Suppressor macrophage (primary cell): ENCODE data around the gene KIFC3.
A peak's percentile ranks its signal among the peaks of the same experiment; 100 is the strongest.
"Not testable (repeated sequence)": the region's sequence is repeated elsewhere in the genome, so short reads cannot be mapped to it uniquely, and the experiment has no call there.

ENCODE experiments used
- DNase-seq, 4 experiments: peaks; one replicate each; pipeline ENCODE4 v3.0.0-alpha.2; 2020 to 2022

KIFC3 gene

DNA sequence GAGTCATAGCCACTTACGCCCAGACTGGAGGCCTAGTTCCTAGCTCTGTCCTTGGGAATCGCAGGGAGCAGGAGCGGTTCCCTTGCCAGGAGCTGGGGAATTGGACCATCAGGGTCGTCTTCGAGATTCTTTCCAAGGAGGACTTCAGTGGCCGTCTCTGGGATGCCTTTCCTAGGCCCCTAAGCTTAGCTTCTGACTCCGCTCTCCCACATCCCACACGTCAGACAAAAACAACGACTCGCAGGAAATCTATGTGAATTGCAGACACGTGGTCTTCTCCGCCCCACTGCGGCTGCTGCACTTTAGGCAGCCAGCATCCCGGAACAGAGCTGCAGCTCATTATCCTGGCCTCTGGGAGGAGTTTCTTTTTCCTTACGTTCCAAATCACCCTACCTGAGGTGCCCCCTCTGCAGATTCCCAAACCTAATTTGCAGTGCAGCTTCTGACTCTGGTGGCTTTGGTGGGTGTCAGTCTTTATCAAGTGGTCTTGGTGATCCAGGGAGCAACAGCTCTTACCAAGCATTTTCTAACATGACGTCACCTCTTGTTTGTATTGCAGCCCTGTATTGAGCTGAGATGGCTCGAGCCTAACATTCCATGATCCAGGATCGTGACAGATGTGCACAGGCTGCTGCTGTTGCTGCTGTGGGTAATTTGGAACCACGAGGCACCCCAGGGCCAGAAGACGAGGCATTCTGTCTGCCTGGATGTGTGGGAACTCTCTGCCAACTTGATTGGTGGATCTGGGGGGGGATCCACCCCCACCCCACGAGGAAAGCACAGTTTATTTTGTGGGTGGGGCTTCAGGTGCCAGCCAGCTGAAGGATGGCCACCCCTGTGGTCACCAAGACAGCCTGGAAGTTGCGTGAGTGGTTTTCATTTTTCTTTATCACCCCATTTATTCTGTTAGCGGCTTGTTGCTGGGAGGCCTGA is 65.6 kb downstream of the KIFC3 start:
- peak; percentile 74 to 86 (median 81) for DNase-seq

GRCh38 chr16:57735755-57736418 is 66.4 kb downstream of the KIFC3 start, which contains the start of gene KATNB1:
Gene KATNB1, plus strand, starts transcription at chr16:57735770. Its CDS starts 1,474 bp downstream, at chr16:57737244.
- DNase-seq, result peak in 1 of 4 experiments; percentile 24

DNA sequence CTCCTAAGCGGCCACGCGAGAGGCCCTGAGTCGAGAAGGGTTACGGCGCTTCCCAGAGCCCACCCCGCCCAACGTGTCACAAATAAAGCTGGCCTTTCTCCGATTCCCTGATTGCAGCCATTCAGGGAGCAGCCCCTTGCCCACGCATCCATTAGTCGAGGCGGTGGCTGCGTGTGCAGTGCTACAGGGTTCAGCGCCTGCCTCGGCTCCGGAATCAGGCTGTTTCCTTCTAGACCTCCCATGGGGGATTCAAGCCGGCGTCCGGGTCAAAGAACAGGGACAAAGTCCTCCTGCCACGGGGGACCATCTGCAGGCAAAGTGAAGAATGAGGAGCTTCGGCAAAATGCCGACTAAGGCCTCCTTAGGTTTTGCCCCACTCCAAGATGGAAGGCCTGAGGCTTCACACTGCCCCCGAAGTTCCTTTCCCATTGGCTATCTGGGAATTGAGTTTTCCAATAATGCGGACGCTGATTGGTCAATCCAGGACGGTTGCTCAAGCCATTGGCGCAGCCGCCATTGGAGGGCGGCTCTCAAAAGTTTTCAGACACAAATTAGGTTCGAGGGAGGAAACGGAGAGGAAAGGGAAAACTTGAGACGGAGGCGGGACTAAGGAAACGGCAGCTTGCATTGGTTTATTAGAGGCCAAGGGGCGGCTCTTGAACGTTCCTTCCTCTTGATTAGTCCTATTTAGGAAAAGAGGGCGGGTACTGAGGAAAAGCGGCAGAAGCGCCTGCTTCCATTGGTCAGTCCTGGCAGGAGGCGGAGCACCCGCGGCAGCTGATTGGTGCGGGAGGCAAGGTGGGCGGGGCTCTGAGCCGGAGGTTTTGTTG is 67.2 kb downstream of the KIFC3 start:
- peak; percentile 99 to 100 (median 100) for DNase-seq

DNA sequence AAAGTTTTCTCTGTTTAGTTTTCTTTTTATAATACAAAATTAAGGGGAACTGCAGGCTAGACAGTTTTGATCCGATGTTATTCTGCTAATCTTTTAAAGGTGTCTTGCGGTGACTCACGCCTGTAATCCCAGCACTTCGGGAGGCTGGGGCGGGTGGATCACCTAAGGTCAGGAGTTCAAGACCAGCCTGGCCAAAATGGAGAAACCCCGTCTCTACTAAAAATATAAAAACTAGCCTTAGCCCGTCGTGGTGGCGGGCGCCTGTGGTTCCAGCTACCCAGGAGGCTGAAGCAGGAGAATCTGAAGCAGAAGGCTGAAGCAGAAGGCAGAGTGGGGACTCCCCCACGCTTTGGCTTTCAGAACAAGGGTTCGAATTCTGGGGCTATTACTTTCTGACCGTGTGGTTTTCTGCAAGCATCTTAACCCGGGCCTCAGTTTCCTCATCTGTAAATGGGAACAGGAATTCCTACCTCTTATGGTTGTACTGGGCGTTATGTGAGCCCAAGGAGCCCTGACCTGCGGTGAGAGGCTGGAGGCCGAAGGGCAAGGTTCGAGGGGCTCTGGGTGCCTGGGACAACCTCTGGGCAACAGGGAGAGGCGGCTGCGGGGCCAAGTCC is 67.9 kb downstream of the KIFC3 start:
- no peak for DNase-seq

GRCh38 chr16:57732714-57733113 is 69.6 kb downstream of the KIFC3 start:
- no peak for DNase-seq

DNA sequence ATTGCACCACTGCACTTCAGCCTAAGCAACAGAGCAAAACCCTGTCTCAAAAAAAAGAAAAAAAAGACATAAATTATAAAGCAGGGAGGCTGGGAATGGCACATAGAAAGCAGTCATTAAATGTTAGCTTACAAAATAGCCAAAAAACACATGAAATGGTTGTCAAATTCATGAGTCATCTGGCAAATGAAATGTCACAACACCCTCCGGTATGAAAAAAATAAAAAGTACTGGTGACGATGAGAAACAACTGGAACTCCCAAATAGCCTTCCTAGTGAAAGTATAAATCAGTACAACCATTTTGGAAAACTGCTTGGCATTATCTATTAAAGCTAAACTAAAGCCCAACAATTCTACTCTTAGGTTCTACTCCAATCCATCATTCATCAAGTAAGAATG is 70.3 kb downstream of the KIFC3 start:
- peak in 3 of 4 experiments; percentile 17 to 70 (median 60) for DNase-seq

DNA sequence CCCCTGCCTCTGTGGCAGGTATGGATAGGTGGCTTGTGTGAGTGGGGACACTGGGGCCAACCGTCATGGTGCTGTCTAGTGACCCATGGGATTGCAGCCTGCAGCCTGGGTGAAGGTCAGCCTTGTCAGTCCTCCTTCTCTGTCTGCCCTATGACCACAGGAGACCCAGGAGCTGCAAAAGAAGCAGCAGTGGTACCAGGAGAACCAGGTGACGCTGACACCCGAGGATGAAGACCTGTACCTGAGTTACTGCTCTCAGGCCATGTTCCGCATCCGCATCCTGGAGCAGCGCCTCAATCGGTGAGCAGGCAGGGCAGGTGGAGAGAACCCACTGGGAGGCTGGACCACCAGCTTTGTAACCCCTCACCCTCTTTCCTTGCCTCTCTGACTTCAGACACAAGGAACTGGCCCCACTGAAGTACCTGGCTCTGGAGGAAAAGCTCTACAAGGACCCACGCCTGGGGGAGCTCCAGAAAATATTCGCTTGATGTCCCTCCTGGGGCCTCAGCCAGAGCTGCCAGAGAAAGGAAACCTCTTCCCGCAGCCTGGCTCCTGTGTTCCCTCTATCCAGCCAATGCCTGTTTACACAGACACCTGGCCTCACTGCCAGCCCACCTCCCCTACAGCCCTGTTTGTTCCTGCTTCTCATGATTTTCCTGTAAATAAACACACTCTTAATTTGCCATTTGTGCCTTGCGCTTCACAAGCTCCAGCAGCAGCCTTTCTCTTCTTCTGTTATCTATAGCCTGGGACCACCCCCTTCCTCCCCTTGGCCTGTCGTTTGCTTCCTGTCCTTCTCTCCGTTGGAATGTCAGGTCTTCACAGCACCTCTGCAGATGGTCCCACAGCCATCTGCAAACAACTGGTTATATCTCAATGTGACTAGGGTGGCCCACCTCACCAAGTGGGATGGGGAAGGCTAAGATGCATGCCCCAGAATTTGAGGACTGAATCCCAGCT is 71.2 kb downstream of the KIFC3 start:
- DNase-seq, result no peak

- DNase-seq, result not testable (repeated sequence)
These were observed 72.4 kb downstream of the KIFC3 start for GRCh38 chr16:57729852-57730251.

DNA sequence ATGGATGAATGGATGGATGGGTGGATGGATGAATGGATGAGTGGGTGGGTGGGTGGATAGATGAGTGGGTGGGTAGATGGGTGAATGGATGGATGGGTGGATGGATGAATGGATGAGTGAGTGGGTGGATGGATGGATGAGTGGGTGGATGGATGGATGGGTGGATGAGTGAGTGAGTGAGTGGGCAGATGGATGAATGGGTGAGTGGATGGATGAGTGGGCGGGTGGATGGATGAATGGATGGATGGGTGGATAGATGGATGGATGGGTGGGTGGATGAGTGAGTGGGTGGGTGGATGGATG is 73.2 kb downstream of the KIFC3 start:
- no peak for DNase-seq

GRCh38 chr16:57728336-57729181 is 73.7 kb downstream of the KIFC3 start:
- peak in 1 of 4 experiments; percentile 16 for DNase-seq

GRCh38 chr16:57727610-57728009 is 74.7 kb downstream of the KIFC3 start:
- no peak for DNase-seq

GRCh38 chr16:57726433-57726947 is 75.8 kb downstream of the KIFC3 start:
- no peak for DNase-seq

- no peak for DNase-seq
These were observed 76.3 kb downstream of the KIFC3 start for GRCh38 chr16:57725976-57726375.

- DNase-seq, result peak in 2 of 4 experiments; percentile 8 to 16
These were observed 76.7 kb downstream of the KIFC3 start for GRCh38 chr16:57725554-57725953.

DNA sequence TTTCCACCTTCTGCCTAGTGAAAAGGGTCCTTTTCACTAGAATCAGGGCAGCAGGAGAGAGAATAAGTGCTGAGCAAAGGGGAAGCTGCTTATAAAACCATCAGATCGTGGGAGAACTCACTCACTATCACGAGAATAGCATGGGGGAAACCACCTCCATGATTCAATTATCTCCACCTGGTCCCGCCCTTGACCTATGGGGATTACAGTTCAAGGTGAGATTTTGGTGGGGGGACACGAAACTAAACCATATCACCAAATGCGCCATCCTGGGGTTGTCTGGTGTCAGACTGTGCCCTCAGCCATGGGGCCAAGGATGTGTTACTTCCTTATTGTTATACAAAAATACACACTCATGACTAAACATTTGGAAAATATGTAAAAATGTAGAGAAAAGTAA is 77.1 kb downstream of the KIFC3 start:
- DNase-seq, result peak; percentile 19 to 38 (median 30)

DNA sequence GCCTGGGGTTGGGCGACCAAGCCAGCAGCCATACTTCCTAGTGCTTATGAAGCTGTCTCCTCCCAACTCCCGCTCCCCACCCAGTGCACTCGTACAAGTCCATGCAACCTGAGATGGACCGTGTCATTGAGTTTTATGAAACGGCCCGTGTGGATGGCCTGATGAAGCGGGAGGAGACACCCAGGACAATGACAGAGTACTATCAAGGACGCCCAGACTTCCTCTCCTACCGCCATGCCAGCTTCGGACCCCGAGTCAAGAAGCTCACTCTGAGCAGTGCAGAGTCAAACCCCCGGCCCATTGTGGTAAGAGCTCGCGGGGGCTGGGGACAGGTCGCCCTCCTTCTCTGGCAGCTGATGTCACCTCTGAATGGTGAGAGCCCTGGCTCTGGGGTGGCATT is 77.8 kb downstream of the KIFC3 start:
- DNase-seq, result no peak

DNA sequence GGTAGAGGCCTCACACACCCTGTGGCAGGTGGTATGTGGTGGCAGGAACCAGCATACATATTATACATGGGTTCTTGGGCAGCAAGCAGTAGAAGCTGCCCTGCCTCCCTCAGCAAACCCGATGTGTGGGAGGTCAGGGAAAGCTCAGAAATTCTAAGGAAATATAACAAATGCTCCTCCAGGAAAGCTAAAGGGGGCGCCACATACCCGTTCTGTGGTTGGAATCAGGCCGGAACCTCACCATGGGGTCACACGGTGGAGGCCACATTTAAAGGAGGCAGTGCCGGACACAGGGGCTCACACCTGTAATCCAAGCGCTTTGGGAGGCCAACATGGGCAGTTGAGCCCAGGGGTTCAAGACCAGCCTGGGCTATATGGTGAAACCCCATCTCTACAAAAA is 79.1 kb downstream of the KIFC3 start:
- peak; percentile 14 to 35 (median 27) for DNase-seq

- no peak for DNase-seq
These were observed 79.6 kb downstream of the KIFC3 start for GRCh38 chr16:57722651-57723050.

- DNase-seq, result no peak
These were observed 80.1 kb downstream of the KIFC3 start for GRCh38 chr16:57722210-57722499.
